Epithelial cell of prostate (primary cell): Measurements from ENCODE around the gene NUP107.

Experiments used
- DNase-seq: peaks from one replicate; pipeline ENCODE4 v3.0.0-alpha.2; 2011; ENCODE audit warnings: low read depth, low spot score
- H3K27ac ChIP-seq: fragments of 450-650 bp; 2 replicates; pipeline ENCODE4 v1.5.1; 2017; ENCODE audit warnings: mild to moderate bottlenecking

The NUP107 gene

GRCh38 chr12:68771223-68771925 is 84.6 kb downstream of the NUP107 start:
- DNase-seq: no peak
- no peak overlapping the region for H3K27ac ChIP-seq

GRCh38 chr12:68772714-68773113 is 85.9 kb downstream of the NUP107 start:
- no peak for DNase-seq

GRCh38 chr12:68773582-68773981 is 86.8 kb downstream of the NUP107 start:
- DNase-seq: no peak
- H3K27ac ChIP-seq: no peak overlapping the region

More at GRCh38 chr12:68772714-68773113, 85.9 kb downstream of the NUP107 start:
- no peak overlapping the region for H3K27ac ChIP-seq

GRCh38 chr12:68775121-68775630 is 88.4 kb downstream of the NUP107 start:
- H3K27ac ChIP-seq: no peak overlapping the region

GRCh38 chr12:68776976-68777610 is 90.3 kb downstream of the NUP107 start:
- no peak overlapping the region for H3K27ac ChIP-seq
- no peak for DNase-seq

More at GRCh38 chr12:68775121-68775630, 88.4 kb downstream of the NUP107 start:
- no peak for DNase-seq

- no peak for DNase-seq
- no peak overlapping the region for H3K27ac ChIP-seq
These were observed 92.5 kb downstream of the NUP107 start for GRCh38 chr12:68779280-68779679.

GRCh38 chr12:68780731-68781130 is 94.0 kb downstream of the NUP107 start:
- no peak for DNase-seq
- H3K27ac ChIP-seq: peak overlapping the region; percentile 33

GRCh38 chr12:68781728-68782127 is 95.0 kb downstream of the NUP107 start:
- H3K27ac ChIP-seq: peak overlapping the region; percentile 33
- DNase-seq: no peak

- no peak overlapping the region for H3K27ac ChIP-seq
- DNase-seq: no peak
These were observed 97.2 kb downstream of the NUP107 start for GRCh38 chr12:68784015-68784414.

- no peak for DNase-seq
- peak overlapping the region; percentile 95 for H3K27ac ChIP-seq
These were observed 98.6 kb downstream of the NUP107 start for GRCh38 chr12:68785358-68785757.

- DNase-seq: no peak
- H3K27ac ChIP-seq: peak overlapping the region; percentile 95
These were observed 99.0 kb downstream of the NUP107 start for GRCh38 chr12:68785823-68786222.

GRCh38 chr12:68786929-68787328 is 100.2 kb downstream of the NUP107 start:
- H3K27ac ChIP-seq: peak overlapping the region; percentile 95
- DNase-seq: no peak

GRCh38 chr12:68788554-68789143 is 101.9 kb downstream of the NUP107 start:
- no peak for DNase-seq
- peak overlapping the region; percentile 95 for H3K27ac ChIP-seq

GRCh38 chr12:68789144-68789878 is 102.5 kb downstream of the NUP107 start:
- no peak for DNase-seq
- no peak overlapping the region for H3K27ac ChIP-seq

- no peak overlapping the region for H3K27ac ChIP-seq
- DNase-seq: no peak
These were observed 103.5 kb downstream of the NUP107 start for GRCh38 chr12:68790081-68790951.

GRCh38 chr12:68790952-68791234 is 104.1 kb downstream of the NUP107 start:
- DNase-seq: no peak
- no peak overlapping the region for H3K27ac ChIP-seq

GRCh38 chr12:68791897-68792481 is 105.2 kb downstream of the NUP107 start:
- no peak for DNase-seq

GRCh38 chr12:68792952-68793351 is 106.2 kb downstream of the NUP107 start:
- H3K27ac ChIP-seq: no peak overlapping the region
- DNase-seq: no peak

More at GRCh38 chr12:68791897-68792481, 105.2 kb downstream of the NUP107 start:
- H3K27ac ChIP-seq: no peak overlapping the region

GRCh38 chr12:68793436-68793835 is 106.7 kb downstream of the NUP107 start:
- no peak for DNase-seq
- no peak overlapping the region for H3K27ac ChIP-seq
